ENCODE measurements around the gene TRIML1. TPM values are rescaled to one million over a fixed set of nuclear protein-coding genes. Genes with fewer than 3 reads are reported as not detected.

The TRIML1 gene, protein sequence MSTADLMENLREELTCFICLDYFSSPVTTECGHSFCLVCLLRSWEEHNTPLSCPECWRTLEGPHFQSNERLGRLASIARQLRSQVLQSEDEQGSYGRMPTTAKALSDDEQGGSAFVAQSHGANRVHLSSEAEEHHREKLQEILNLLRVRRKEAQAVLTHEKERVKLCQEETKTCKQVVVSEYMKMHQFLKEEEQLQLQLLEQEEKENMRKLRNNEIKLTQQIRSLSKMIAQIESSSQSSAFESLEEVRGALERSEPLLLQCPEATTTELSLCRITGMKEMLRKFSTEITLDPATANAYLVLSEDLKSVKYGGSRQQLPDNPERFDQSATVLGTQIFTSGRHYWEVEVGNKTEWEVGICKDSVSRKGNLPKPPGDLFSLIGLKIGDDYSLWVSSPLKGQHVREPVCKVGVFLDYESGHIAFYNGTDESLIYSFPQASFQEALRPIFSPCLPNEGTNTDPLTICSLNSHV
- not detected for polyA plus RNA-seq (2012; ENCODE audit: low read depth, missing spikeins)

DNA sequence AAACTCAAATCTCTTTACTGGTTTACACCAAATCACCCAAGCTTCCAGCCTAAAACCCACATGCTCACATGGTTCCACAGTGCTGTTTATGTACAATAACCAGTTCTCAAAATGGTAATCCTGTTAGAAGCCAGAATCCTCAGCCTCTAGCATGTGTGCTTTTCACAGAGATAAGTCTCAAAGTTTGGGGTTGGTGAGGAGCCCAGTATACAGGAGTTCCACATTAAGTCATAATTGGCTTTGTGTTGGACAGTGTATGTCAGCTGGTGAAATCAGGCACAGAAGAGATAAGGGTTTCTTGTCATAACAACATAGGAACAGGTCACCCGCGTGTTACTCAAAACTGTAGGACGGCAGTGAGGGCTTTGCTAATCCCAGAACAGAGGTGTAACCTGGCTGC is at the start of gene TRIML1:
TSS of gene TRIML1 (plus strand) at position 301 of the 400 bp plus-strand sequence. CDS start 118 bp downstream, outside the sequence.
- no peak for DNase-seq (ENCODE audit: insufficient read length, low spot score)
- TF ChIP-seq POLR2A (IDR thresholded peaks at IDR 0.05; ENCODE audit: low read depth, low read length) (no peak), POU2F2 (IDR thresholded peaks at IDR 0.05; ENCODE audit: low read depth, low read length) (no peak), POLR2AphosphoS5 (IDR thresholded peaks at IDR 0.05; ENCODE audit: low read depth, low read length) (no peak), TAF1 (IDR thresholded peaks at IDR 0.05; ENCODE audit: low read depth, low read length) (no peak), SPI1 (IDR thresholded peaks at IDR 0.05; ENCODE audit: low read depth, low read length) (no peak), PAX5 (IDR thresholded peaks at IDR 0.05; ENCODE audit: insufficient read depth, low read length, severe bottlenecking) (no peak)
- no peak for FAIRE-seq

GRCh38 chr4:188092824-188093223 is 46.4 kb upstream of the TRIML1 start:
- FAIRE-seq (no peak), DNase-seq (ENCODE audit: insufficient read length, low spot score) (no peak)
- TF ChIP-seq TAF1 (IDR thresholded peaks at IDR 0.05; ENCODE audit: low read depth, low read length): no peak
- TF ChIP-seq PAX5 (IDR thresholded peaks at IDR 0.05; ENCODE audit: insufficient read depth, low read length, severe bottlenecking): no peak
- TF ChIP-seq POU2F2 (IDR thresholded peaks at IDR 0.05; ENCODE audit: low read depth, low read length): no peak
- TF ChIP-seq POLR2A (IDR thresholded peaks at IDR 0.05; ENCODE audit: low read depth, low read length): no peak
- no peak for TF ChIP-seq SPI1 (IDR thresholded peaks at IDR 0.05; ENCODE audit: low read depth, low read length)
- TF ChIP-seq POLR2AphosphoS5 (IDR thresholded peaks at IDR 0.05; ENCODE audit: low read depth, low read length): no peak

- no peak for TF ChIP-seq SPI1 (IDR thresholded peaks at IDR 0.05; ENCODE audit: low read depth, low read length)
- no peak for TF ChIP-seq POU2F2 (IDR thresholded peaks at IDR 0.05; ENCODE audit: low read depth, low read length)
- no peak for TF ChIP-seq POLR2A (IDR thresholded peaks at IDR 0.05; ENCODE audit: low read depth, low read length)
- no peak for TF ChIP-seq POLR2AphosphoS5 (IDR thresholded peaks at IDR 0.05; ENCODE audit: low read depth, low read length)
- no peak for TF ChIP-seq TAF1 (IDR thresholded peaks at IDR 0.05; ENCODE audit: low read depth, low read length)
- TF ChIP-seq PAX5 (IDR thresholded peaks at IDR 0.05; ENCODE audit: insufficient read depth, low read length, severe bottlenecking): no peak
- no peak for DNase-seq (ENCODE audit: insufficient read length, low spot score)
- FAIRE-seq: no peak
Observed at GRCh38 chr4:188106454-188106853, 32.8 kb upstream of the TRIML1 start.

- no peak for DNase-seq (ENCODE audit: insufficient read length, low spot score)
- no peak for FAIRE-seq
- TF ChIP-seq TAF1 (IDR thresholded peaks at IDR 0.05; ENCODE audit: low read depth, low read length) (no peak), PAX5 (IDR thresholded peaks at IDR 0.05; ENCODE audit: insufficient read depth, low read length, severe bottlenecking) (no peak), POLR2A (IDR thresholded peaks at IDR 0.05; ENCODE audit: low read depth, low read length) (no peak), SPI1 (IDR thresholded peaks at IDR 0.05; ENCODE audit: low read depth, low read length) (no peak), POLR2AphosphoS5 (IDR thresholded peaks at IDR 0.05; ENCODE audit: low read depth, low read length) (no peak), POU2F2 (IDR thresholded peaks at IDR 0.05; ENCODE audit: low read depth, low read length) (no peak)
Observed at GRCh38 chr4:188107931-188108843, 31.1 kb upstream of the TRIML1 start.

GRCh38 chr4:188109157-188109755 is 30.0 kb upstream of the TRIML1 start, which contains the start of gene TRIML2:
Gene TRIML2, minus strand, starts transcription at chr4:188109603. Its CDS starts 4,235 bp downstream, at chr4:188105368.
- DNase-seq (ENCODE audit: insufficient read length, low spot score) (no peak), FAIRE-seq (no peak)
- TF ChIP-seq TAF1 (IDR thresholded peaks at IDR 0.05; ENCODE audit: low read depth, low read length) (no peak), SPI1 (IDR thresholded peaks at IDR 0.05; ENCODE audit: low read depth, low read length) (no peak), POLR2AphosphoS5 (IDR thresholded peaks at IDR 0.05; ENCODE audit: low read depth, low read length) (no peak), POLR2A (IDR thresholded peaks at IDR 0.05; ENCODE audit: low read depth, low read length) (no peak), POU2F2 (IDR thresholded peaks at IDR 0.05; ENCODE audit: low read depth, low read length) (no peak), PAX5 (IDR thresholded peaks at IDR 0.05; ENCODE audit: insufficient read depth, low read length, severe bottlenecking) (no peak)

DNA sequence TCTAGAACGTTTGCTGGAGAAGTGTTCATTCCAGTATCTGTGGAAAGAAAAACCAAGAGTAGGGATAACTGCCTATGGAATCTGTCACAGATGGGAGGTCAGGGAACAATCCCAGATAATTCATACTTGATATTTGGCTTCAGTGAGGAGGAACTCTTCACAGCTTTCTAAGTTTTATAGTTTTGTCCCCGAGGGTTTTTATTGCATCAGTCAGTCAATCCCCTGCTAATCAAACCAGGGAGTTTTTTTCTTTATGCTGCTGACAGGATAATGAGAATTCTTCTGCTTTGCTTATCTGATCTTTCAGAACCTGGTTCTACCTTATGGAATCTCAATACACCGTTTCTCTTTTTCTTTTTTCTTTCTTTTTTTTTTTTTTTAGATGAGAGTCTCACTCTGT is 29.2 kb upstream of the TRIML1 start:
- FAIRE-seq (no peak), DNase-seq (ENCODE audit: insufficient read length, low spot score) (no peak)
- TF ChIP-seq PAX5 (IDR thresholded peaks at IDR 0.05; ENCODE audit: insufficient read depth, low read length, severe bottlenecking) (no peak), SPI1 (IDR thresholded peaks at IDR 0.05; ENCODE audit: low read depth, low read length) (no peak), POLR2AphosphoS5 (IDR thresholded peaks at IDR 0.05; ENCODE audit: low read depth, low read length) (no peak), POLR2A (IDR thresholded peaks at IDR 0.05; ENCODE audit: low read depth, low read length) (no peak), POU2F2 (IDR thresholded peaks at IDR 0.05; ENCODE audit: low read depth, low read length) (no peak), TAF1 (IDR thresholded peaks at IDR 0.05; ENCODE audit: low read depth, low read length) (no peak)

DNA sequence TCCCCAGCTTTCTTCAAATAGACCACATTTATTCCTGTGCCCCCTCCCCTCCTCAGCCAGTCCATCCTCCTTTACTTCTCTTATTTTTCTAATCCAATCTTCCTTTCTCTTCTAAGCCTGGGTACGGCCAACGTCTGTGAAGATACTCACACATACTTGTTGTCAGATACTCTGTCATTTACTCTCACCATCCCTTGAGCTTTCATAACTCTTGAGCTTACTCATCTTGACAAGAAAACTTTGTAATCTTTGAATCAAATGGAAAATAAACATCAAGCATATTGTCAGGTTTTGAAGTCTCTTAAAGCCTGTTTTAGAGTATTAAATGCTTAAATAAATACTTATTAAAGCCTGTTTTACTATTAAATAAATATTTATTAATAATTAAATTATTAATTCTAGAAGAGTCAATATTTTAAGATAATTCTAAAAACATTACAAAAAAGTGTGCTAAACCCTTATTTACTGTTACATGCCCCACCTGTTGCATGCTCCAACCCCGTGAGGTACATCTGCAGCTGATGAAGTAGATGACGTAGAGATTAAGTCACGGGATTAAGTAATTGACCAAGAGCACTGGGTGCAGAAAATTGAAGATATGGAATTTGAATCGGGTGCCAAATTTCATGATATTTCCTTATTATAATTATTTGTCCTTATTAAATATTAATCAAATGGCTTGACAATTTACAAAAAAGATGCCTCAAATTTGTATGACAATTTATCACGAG is 28.3 kb upstream of the TRIML1 start:
- TF ChIP-seq PAX5 (IDR thresholded peaks at IDR 0.05; ENCODE audit: insufficient read depth, low read length, severe bottlenecking) (no peak), POLR2AphosphoS5 (IDR thresholded peaks at IDR 0.05; ENCODE audit: low read depth, low read length) (no peak), POLR2A (IDR thresholded peaks at IDR 0.05; ENCODE audit: low read depth, low read length) (no peak), TAF1 (IDR thresholded peaks at IDR 0.05; ENCODE audit: low read depth, low read length) (no peak), SPI1 (IDR thresholded peaks at IDR 0.05; ENCODE audit: low read depth, low read length) (no peak), POU2F2 (IDR thresholded peaks at IDR 0.05; ENCODE audit: low read depth, low read length) (no peak)
- no peak for FAIRE-seq
- no peak for DNase-seq (ENCODE audit: insufficient read length, low spot score)

DNA sequence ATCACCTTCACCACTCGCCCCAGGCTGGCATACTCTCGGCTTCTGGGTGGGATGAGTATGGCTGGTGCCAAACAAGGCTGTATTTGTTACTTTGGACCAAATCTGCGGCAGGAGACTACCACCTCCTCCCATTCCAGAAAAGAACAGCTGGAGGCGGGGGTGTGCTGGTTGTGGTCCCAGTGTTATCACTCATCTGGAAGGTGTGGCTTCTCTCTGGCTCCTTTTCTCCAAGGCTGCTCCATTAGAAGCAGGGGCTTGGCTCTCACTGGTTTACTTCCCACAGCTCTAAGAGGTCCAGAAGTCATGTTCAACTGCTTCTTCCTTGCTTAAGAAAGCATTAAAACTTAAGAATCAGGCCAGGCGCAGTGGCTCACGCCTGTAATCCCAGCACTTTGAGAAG is 27.3 kb upstream of the TRIML1 start:
- FAIRE-seq (no peak), DNase-seq (ENCODE audit: insufficient read length, low spot score) (no peak)
- TF ChIP-seq TAF1 (IDR thresholded peaks at IDR 0.05; ENCODE audit: low read depth, low read length) (no peak), POU2F2 (IDR thresholded peaks at IDR 0.05; ENCODE audit: low read depth, low read length) (no peak), POLR2A (IDR thresholded peaks at IDR 0.05; ENCODE audit: low read depth, low read length) (no peak), SPI1 (IDR thresholded peaks at IDR 0.05; ENCODE audit: low read depth, low read length) (no peak), PAX5 (IDR thresholded peaks at IDR 0.05; ENCODE audit: insufficient read depth, low read length, severe bottlenecking) (no peak), POLR2AphosphoS5 (IDR thresholded peaks at IDR 0.05; ENCODE audit: low read depth, low read length) (no peak)
